Lower lobe of right lung (tissue), 2 donors: ENCODE measurements around the gene CEP128. TPM values are rescaled to one million over a fixed set of nuclear protein-coding genes. Genes with fewer than 3 reads are reported as not detected.

ENCODE experiments used
- ATAC-seq, 2 donors: fragments of 200-7000 bp; cut with Tn5 transposase; one replicate each; pipeline ENCODE4 v1.9.1; 2020 to 2022; ENCODE audit warnings: mild to moderate bottlenecking in 2 of 2, moderate library complexity in 2 of 2
- DNase-seq: peaks from one replicate; pipeline ENCODE4 v3.0.0-alpha.2; 2020
- H3K27ac ChIP-seq: fragments of 200-600 bp; one replicate; pipeline ENCODE4 v1.8.0; 2022
- H3K27me3 ChIP-seq: fragments of 200-600 bp; one replicate; pipeline ENCODE4 v1.8.0; 2022; ENCODE audit warnings: low read depth
- H3K36me3 ChIP-seq: fragments of 200-600 bp; one replicate; pipeline ENCODE4 v1.8.0; 2022; ENCODE audit warnings: mild to moderate bottlenecking
- H3K4me1 ChIP-seq: fragments of 200-600 bp; one replicate; pipeline ENCODE4 v1.8.0; 2022
- H3K4me3 ChIP-seq: fragments of 200-600 bp; one replicate; pipeline ENCODE4 v1.8.0; 2022; ENCODE audit warnings: mild to moderate bottlenecking
- H3K9me3 ChIP-seq: fragments of 200-600 bp; one replicate; pipeline ENCODE4 v1.8.0; 2022
- intact Hi-C: fragments of 100-400 bp; cut with DNase I; formaldehyde crosslinking; loops from one replicate; pipeline ENCODE4 v1.11.0; 2022
- total RNA-seq: library from RNA; stranded (reverse); fragmentation: NEBNext Ultra II Directional; extraction: Animal tissue kit (Norgen Biotek cat#: 25700); gene quantifications from one replicate; pipeline ENCODE4 v1.2.1, GENCODE V29; 2021
- TF ChIP-seq, protein P1 (sequence below): fragments of 200-600 bp; IDR thresholded peaks from one replicate; pipeline ENCODE4 v1.8.0; 2022; ENCODE audit warnings: antibody characterized with exemption, mild to moderate bottlenecking
- donor health status: DM: no; HTN: yes; CAD: no; lungs with severe emphysema.

CEP128 gene
- total RNA-seq, 1 donor from 2014 or later: 11.5 TPM

DNA sequence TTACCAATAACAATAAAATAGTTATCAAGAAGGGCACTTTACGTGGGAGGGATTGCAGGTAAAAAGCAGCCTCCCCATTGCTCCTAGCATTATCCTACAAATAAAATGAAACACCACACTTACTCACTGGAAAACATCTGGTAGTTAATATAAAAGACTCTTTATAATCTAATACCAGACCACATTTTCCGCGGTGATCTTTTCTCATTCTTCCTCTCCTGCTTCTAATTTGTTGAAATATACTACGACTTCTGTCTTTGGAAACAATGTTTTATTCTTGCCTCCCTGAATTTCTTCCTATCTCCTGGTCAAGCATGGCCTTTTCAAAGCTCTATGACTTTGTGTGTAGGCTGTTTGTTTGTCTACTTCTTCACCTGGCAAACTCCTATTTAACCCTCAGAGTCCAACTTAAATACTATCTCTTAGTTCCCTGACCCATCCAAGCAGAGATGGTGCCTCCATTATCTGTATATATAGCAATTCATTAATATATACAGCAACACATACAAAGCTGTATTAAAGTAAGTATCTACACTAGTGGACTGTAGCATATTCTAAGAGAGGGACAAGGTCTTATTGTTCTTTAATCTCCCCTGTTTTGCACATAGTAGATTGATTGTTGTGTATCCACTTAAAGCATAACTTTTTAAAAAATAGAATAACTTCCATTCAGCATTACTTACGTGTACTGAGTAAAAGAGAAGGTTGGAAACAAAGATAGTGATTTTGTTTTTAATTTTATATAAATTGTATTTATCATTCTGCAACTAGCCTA lies 228.3 kb downstream of the CEP128 start:
- intact Hi-C loops: no loop called here
- TF ChIP-seq, protein P1, sequence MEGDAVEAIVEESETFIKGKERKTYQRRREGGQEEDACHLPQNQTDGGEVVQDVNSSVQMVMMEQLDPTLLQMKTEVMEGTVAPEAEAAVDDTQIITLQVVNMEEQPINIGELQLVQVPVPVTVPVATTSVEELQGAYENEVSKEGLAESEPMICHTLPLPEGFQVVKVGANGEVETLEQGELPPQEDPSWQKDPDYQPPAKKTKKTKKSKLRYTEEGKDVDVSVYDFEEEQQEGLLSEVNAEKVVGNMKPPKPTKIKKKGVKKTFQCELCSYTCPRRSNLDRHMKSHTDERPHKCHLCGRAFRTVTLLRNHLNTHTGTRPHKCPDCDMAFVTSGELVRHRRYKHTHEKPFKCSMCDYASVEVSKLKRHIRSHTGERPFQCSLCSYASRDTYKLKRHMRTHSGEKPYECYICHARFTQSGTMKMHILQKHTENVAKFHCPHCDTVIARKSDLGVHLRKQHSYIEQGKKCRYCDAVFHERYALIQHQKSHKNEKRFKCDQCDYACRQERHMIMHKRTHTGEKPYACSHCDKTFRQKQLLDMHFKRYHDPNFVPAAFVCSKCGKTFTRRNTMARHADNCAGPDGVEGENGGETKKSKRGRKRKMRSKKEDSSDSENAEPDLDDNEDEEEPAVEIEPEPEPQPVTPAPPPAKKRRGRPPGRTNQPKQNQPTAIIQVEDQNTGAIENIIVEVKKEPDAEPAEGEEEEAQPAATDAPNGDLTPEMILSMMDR: no peak
- Histone ChIP-seq H3K9me3 (no peaks in the 10 kb centered on the region), H3K4me3 (no peak overlapping the region), H3K27me3 (no peaks in the 10 kb centered on the region), H3K4me1 (no peaks in the 10 kb centered on the region), H3K36me3 (no peaks in the 10 kb centered on the region), H3K27ac (no peak overlapping the region)
- ATAC-seq (no peak), DNase-seq (no peak)

DNA sequence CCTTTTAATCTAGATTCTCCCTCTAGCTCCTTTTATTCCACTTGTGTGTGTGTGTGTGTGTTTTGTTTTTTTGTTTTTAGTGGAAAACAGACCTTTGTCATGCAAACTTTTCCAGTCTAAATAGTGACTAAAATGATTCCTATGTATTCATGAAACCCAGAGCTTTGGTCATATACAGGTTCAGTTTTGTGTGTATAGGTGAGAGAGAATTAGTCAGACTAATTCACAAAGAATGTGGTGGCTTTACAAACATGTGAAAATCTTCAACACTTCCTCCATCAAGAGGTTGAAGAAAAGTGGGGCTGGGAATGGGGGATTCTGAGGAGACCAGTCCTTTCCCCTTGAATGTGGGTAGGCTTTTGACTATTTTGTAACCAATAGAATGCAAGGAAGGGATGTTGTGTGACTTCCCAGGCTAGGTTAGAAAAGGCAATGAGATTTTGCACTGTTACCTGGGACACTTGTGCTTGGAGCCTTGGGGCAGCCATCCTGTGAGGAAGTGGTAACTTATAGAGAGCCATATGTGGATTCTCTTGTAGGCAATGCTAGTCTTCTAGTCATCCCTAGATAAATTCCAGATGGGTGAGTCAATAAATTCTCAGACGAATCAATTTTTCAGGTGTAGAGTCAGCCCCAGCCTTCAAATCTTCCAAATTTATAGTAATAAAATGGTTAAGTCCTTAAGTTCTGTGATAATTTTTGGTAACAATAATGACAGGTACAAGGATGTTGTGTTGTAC lies 236.1 kb downstream of the CEP128 start:
- TF ChIP-seq, protein P1: no peak
- Histone ChIP-seq H3K4me1 (no peaks in the 10 kb centered on the region), H3K27me3 (no peaks in the 10 kb centered on the region), H3K36me3 (no peaks in the 10 kb centered on the region), H3K4me3 (no peak overlapping the region), H3K9me3 (no peaks in the 10 kb centered on the region), H3K27ac (no peak overlapping the region)
- intact Hi-C loops: no loop called here
- DNase-seq: no peak
- no peak for ATAC-seq

DNA sequence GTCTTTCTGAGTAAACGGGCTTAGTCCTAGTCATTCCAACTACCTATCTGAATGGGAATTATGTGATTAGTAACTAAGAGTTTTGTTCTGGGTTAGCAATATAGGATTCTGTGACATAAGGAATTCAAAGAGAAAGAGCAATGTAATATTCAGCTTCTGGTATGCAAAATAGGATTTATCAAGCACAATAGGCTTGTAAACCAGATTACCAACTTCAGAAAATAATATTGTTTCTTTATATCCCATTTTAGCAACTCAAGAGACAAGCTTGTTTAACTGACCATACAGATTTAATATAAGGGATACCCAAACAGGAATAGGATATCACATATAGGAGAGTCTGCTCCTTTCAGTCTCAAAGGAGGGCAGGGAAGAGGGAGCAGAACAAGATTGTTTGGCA lies 240.9 kb downstream of the CEP128 start:
- TF ChIP-seq, protein P1: no peak
- intact Hi-C loops: no loop called here
- Histone ChIP-seq H3K36me3 (no peaks in the 10 kb centered on the region), H3K4me1 (no peaks in the 10 kb centered on the region), H3K4me3 (no peak overlapping the region), H3K27me3 (no peaks in the 10 kb centered on the region), H3K27ac (no peak overlapping the region), H3K9me3 (no peaks in the 10 kb centered on the region)
- ATAC-seq (no peak), DNase-seq (no peak)

DNA sequence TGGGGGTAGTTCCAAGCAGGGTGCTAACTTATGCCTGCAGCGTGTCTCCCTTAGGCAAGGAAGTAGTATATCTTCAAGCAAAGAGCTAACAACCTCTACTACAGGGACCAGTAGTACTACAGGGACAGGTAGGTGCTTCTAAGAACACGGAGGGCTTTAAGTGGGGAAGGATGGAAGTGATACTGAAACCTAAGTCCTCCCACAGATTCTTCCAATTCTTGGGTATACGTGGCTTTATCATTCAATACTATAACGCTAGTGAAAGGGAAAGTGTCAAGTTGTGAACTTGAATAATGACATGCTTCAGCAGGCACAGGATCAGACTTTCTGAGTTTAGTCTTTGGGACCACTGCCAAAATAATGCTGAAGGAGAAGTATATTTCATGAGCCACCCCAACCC lies 241.7 kb downstream of the CEP128 start:
- ATAC-seq: no peak
- no peaks in the 10 kb centered on the region for H3K27me3 ChIP-seq
- DNase-seq: no peak
- no peak overlapping the region for H3K27ac ChIP-seq
- H3K4me1 ChIP-seq: no peaks in the 10 kb centered on the region
- no peaks in the 10 kb centered on the region for H3K9me3 ChIP-seq
- intact Hi-C loops: no loop called here
- H3K36me3 ChIP-seq: no peaks in the 10 kb centered on the region
- TF ChIP-seq, protein P1: no peak
- no peak overlapping the region for H3K4me3 ChIP-seq

DNA sequence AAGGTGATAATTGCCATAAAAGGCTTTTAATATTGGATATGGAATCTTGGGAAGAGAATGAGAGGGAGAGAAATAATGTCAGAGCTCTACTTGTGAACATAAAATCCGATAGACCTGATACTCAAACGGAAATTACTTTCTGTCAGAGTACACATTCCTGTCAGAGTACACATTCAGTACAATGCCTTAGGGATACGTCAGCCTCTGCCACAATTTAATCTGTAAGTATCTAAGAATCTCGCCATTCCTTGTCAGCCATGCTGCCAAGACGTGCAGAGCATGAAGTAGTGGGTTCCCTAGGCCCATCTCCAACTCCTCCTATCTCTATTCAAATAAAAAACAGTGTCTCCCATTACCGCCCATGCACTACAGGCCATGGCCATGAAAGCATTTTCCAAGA lies 242.6 kb downstream of the CEP128 start:
- intact Hi-C loops: no loop called here
- Histone ChIP-seq H3K4me3 (no peak overlapping the region), H3K9me3 (no peaks in the 10 kb centered on the region), H3K27ac (no peak overlapping the region), H3K36me3 (no peaks in the 10 kb centered on the region), H3K27me3 (no peaks in the 10 kb centered on the region), H3K4me1 (no peaks in the 10 kb centered on the region)
- DNase-seq: no peak
- no peak for ATAC-seq
- TF ChIP-seq, protein P1: no peak
